GM19372 (cell line): ENCODE measurements around the gene TAS2R43.
"Not testable (repeated sequence)": the region's sequence is repeated elsewhere in the genome, so short reads cannot be mapped to it uniquely, and the experiment has no call there.

ENCODE experiments used
- ATAC-seq: cut with Tn5 transposase; IDR thresholded peaks from one replicate; pipeline ENCODE4 v1.9.1; 2021; ENCODE audit warnings: mild to moderate bottlenecking, low read depth, moderate library complexity; ENCODE audit not compliant: unreplicated experiment

The TAS2R43 gene

DNA sequence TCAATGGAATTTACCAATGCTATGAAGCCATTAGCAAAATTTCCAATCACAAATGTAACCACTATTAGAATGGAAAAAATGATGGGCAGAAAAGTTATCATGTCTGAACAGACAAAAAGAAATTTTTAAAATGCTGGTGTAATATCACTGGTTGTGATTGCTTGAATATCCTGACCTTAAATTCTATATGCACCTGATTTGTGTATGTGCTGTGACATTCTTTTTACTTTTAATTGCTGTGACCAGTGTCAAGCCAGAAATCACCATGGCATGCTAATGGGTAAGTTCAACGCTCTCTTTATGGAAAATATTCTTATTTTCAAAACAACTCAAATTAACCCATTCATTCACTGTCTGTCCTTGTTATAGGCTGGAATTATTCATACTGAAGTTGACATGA is 29.9 kb downstream of the TAS2R43 start, which contains the start of gene TAS2R46:
Gene TAS2R46, minus strand, starts transcription at position 101 of the 400 bp plus-strand sequence. Its CDS starts 0 bp downstream, at position 101.
- not testable (repeated sequence) for ATAC-seq

- ATAC-seq: no peak
These were observed 32.3 kb downstream of the TAS2R43 start for GRCh38 chr12:11059784-11060183.

- no peak for ATAC-seq
These were observed 33.1 kb downstream of the TAS2R43 start for GRCh38 chr12:11059041-11059440.

DNA sequence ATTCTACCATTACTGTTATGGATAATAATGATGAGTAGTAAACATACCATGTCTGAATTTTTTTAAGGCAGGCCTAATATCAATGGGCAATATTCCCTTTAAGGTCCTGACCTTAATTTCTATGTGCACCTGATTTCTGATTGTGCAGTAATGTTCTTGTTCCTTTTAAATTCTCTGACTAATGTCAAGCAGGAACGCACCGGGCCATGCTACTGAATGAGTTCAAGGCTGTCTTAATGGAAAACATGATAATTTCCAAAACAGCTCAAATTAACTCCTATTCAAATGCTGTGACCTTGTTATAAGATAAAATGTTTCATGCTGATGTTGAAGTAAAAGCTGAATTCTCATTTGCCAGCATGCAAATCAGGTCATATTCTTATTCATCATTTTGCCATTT is 36.8 kb downstream of the TAS2R43 start:
- no peak for ATAC-seq

GRCh38 chr12:11049806-11050531 is 42.1 kb downstream of the TAS2R43 start:
- ATAC-seq: not testable (repeated sequence)

DNA sequence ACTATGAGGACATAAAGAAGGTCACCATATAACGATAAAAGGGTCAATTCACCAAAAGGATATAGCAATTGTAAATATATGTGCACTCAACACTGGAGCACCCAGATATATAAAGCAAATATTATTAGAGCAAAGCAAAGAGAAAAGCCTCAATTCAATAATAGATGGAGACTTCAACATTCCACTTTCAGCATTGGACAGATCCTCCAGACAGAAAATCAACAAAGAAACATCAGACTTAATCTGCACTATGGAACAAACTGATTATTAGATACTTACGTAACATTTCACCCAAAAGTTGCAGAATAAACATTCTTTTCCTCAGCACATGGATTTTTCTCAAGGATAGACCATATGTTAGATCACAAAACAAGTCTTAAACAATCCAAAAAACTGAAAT is 50.7 kb downstream of the TAS2R43 start:
- ATAC-seq: not testable (repeated sequence)
